ENCODE data around the gene MMP10.

Gene MMP10

DNA sequence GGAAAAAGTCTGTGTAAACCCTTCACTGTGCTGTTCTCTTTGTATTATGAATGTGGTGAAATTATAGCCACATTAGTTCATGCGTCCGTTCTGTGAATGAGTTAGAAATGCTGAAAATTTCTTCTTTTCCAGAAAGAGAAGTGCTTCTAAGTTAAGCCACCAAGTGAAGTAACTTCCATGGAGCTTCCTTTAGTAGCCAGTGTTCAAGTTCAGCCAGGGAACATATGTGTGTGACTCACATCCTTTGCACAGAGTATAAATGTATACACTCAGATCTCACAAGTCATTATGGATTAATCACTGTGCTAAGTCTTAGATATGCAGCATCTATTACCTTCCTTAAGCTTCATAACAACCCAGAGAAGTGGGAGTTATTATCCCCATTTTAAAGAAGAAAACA lies 52.5 kb downstream of the MMP10 start:
- DNase-seq (ENCODE audit: low read depth), result no peak

DNA sequence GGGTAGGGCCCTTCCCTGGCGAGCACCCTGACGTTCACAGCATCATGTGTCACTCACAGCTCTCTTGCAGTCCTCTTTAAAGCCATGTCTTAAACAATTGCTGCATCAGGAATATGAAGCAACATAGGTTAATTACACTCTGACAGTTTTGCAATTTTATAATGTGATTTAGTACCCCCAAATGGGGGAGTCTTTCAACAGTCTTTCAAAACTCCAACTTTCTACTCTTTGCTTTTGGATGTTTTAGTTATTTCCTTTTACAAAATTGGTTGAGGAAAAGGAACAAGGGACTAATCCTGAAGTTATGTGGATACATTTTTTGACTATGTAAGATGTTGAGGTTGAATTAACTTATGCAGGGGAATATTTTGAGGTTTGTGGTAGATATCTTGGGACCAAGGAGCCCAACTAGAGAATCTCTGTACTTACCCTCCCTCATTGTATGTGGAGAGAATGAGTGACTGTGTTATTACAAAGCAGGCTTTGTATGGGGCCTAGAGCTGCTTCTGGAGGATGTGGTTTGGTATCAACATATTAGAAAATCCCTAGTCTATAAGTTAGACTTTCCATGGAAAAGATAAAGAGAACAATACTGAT lies 55.4 kb downstream of the MMP10 start, which contains the start of gene MMP8:
Gene MMP8, minus strand, starts transcription at position 51 of the 597 bp plus-strand sequence. CDS start 99 bp downstream, outside the sequence.
- no peak for DNase-seq (ENCODE audit: low read depth)

DNA sequence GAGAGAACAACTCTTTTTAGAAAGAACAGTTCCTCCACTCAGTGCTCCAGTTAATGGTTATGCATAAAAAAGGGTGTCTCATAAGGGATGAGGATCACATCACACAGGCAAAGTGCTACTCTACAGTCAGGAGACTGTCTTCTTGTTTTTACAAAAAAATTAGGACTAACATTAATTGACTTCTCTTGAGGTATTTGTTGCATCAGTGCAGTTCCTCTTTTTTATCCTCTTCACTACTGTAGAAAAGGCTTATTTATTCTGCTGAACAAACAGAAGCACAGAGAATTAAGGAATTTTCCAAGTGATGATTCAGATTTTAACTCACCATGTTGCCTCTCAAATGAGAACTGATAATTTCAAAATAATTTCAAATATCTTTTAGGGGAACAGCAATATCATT lies 57.6 kb downstream of the MMP10 start:
- DNase-seq (ENCODE audit: low read depth), result no peak
